IPS-11a (cell line): ENCODE results near the gene DSCAML1.

ENCODE experiments used
- H3K4me3 ChIP-seq: one replicate; pipeline ENCODE4 v1.5.1; 2013; ENCODE audit warnings: low read depth, low read length, control low read depth

Gene DSCAML1

DNA sequence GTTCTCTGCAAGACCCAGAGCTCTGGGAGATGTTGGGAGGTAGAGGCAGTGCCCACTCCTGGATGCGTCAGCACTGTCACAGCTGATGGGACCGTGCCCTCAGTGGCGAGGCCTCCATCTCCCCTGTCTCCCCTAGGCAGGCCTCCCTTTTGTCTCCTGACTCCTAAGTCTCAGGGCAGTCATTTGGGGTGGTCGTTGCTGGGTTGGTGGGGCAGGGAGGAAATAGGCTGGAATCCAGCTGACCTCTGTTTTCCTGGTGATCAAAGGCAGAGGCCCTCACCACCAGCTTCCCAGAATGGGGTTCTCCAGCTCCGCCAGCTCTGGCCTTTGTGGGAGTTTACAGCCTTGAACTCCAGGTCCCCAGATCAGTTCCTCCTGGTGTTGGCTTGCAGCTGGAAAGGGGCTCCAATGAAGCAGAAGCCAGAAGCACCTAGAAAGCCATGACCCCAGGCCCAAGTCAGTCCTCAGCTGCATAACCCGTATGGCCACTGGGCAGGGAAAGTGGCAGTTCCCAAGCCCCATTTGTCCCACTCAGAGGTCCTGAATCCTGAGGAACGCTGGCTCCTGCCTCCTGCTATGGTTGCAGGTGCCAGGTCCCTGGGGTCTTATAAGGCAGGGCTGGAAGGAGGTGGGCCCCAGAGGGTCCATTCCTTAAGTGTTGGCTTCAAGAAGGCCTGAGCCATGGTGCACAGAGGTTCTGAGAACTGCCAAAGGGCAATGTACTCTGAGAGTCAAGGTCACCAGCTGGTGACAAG is 34.8 kb upstream of the DSCAML1 start:
- H3K4me3 ChIP-seq: no peak overlapping the region

DNA sequence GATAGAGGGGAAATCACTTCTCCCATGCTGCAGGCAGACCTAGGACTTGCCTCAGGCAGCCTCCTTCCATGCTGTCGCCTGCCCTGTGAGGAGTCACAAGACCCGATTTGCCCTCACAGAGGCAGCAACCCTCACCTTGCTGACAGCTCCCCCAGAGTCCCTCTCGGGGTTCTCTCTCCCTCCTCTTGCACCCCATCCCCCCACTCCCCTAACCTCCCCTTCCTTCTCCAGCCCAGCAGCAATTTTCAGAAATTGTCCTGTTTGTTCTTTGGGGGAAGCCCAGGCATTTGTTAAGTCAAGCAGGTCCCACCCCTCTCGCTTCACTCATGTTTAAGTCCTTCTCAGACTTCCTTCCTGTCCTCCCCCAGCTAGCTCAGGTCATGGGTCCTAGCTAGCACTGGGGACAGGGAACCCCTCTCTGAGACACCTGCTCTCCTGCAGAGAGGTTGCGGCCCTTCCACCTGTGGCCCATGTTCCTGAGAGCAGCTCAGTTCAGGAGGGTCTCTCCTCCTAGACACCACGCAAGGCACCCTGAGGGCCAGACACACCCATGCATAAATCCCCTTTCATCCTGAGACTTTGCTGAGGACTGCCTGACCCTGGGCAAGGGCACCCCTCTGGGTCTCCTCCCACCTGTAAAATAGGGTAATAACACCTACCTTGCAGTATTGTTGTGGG is 33.8 kb upstream of the DSCAML1 start:
- H3K4me3 ChIP-seq: no peak overlapping the region

DNA sequence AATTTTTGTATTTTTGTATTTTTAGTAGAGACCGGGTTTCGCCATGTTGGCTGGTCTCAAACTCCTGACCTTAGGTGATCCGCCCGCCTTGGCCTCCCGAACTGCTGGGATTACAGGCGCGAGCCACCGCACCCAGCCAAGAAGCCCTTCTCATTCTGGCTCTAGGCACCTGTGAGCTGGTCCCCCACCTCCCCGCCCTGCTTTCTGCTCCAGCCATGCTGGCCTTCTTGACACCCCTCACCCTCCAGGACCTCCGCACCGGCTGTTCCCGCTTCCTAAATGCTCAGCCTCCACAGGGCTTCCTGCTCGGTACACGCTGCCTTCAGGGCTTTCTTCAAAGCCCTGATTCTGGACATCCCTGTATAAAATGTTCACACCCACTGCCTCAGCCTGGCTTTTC is 33.1 kb upstream of the DSCAML1 start:
- no peak overlapping the region for H3K4me3 ChIP-seq

GRCh38 chr11:117829369-117829725 is 32.3 kb upstream of the DSCAML1 start:
- no peak overlapping the region for H3K4me3 ChIP-seq

DNA sequence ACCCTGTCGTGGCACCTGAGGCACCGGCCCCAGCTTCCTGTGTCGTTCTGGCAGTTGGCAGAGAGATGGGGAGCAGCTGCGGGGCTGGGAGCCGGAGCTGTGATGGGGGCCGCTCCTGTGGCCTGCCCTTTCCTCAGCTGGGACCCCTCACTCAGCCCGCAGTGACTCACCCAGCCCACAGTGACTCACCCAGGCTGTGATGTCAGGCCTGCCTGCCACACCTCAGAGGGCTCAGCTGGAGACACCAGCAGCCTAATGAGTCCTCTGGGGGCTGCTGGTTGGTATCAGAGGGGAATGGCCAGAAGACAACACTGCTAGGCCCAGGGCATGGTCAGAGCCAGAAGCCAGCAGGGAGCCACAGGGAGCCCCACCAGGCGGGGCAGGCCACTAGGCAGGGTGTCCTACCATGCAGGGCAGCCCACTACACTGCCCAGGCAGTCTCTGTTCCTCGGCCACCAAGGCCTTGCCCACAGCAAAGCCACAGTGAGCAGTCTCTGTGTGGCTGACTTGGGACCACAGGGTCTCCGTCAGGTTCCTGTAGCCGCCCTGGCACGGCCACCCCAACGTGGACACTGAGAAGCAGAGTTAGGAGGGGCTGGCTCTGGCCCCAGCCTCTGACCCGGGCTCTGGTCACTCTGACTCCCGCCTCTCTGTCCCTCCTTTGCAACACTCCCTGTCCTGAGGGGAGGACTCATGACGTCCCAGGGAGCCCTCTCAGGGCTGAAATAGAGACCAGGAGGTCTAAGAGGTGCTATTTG is 31.8 kb upstream of the DSCAML1 start:
- no peak overlapping the region for H3K4me3 ChIP-seq

DNA sequence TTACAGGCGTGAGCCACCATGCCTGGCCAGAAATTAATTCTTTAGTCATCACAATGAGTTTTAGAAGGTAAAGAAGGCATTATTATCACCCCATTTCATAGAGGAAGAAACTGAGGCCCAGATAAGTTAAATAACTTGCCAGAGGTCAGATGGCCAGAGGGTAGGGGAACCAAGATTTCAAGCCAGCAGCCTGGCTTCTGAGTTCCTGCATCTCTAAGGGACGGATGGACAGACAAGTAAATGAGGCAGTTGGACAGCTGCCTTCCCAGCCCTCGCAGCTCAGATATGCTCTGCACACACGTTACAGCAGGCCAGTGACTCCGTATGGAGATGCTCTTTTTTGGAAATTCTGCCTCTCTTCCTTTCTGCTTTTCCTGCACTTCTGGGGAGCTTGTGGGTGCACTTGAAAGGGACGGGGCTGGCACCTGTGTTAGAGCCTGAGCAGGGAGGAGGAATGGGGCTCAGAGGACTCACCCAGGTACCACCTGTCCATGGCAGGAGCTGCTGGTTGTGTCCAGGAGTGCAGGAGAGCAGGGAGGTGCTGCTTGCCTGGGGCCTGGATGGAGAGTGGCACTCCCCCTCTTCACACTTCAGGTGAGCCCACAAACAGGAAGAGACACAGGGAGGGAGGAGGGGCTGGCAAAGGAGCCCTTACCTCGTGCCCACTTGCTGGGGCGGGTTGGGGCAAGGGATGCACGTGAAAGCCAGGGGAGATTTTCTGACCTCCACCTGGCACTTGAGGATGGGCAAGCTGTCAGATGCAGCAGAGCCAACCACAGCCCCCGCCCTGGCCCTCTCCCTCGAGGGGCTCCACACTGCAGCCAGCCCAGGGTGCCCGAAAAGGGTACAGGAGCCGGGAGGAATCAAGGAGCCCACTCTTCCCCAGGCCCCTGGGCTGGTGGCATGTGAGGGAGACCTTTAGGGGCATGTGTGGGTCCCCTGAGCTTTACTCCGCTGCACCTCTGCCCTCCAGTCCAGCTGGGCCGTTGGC is 30.8 kb upstream of the DSCAML1 start:
- no peak overlapping the region for H3K4me3 ChIP-seq

DNA sequence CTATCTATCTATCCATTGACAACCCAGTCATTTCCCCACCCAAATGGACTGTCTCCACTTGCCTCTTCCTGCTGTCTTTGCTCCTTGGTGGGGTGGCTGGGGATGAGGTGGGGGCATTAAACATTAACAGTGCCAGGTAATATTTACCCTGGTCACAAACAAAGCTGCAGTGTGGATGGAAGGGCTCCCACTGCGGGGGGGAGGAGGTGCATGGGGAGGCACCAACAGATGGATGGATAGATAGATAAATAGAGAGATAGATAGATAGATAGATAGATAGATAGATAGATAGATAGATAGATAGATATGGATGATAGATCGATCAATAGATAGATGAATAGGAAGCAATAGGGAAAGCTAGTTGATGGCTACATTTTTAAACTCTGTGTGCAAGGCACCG is 29.8 kb upstream of the DSCAML1 start:
- no peak overlapping the region for H3K4me3 ChIP-seq

- no peak overlapping the region for H3K4me3 ChIP-seq
Observed at GRCh38 chr11:117826190-117826570, 29.2 kb upstream of the DSCAML1 start.

DNA sequence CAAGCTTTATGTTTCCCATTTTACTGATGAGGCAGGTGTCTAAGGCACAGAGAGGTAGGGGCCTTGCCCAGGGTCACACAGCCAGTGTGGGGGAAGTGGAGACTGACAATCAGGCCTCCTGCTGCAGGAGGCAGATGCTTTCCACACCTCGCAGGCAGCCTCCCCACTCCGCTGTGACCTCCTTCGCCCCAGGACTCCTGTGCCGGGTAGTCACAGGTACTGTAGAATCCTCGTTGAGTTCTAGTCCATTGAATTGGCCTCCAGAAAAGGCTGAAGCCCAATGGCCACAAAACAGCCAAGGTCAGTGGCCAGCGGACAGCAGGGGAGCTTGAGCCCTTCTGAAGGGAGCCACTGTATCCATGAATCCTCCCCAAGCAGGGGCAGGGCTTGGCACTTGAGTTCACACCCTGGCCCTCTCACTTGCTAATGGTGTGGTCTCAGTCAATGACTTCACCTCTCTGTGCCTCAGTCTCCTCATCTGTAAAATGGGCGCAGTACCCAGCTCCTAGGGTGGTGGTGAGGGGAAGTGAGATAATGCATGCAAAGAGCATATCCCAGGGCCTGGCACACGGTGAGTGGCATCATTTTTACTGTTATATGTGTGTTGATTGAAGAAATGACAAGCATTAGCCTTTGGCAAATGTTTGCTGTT is 28.6 kb upstream of the DSCAML1 start:
- no peak overlapping the region for H3K4me3 ChIP-seq

GRCh38 chr11:117824571-117825537 is 27.8 kb upstream of the DSCAML1 start, which contains the start of gene FXYD2:
Gene FXYD2, minus strand, starts transcription at chr11:117824744. Its CDS starts 66 bp downstream, at chr11:117824678.
- H3K4me3 ChIP-seq: no peak within 1 kb of the TSS

DNA sequence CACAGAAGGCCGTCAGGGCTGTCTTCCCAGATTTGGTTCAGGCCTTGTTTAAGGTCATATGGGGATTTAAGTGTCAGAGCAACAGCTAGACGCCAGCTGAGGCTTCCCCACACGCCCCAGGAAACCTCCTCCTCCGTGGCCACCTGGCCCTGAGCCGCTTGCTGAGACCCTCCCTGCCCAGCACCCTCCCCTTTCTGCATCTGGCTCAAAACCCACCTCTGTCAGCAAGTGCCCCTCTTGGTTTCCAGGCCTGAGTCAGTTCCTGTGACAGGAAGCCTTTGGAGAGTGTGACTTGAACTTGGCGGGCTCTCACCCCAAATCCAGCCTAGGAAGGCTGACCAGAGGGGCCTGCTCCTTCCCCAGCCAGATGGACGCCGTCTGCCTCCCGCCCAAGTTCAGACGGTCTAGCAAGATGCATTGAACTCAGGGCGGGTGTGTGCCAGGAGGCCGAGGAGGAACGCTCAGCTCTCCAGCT is 27.0 kb upstream of the DSCAML1 start:
- no peak overlapping the region for H3K4me3 ChIP-seq

DNA sequence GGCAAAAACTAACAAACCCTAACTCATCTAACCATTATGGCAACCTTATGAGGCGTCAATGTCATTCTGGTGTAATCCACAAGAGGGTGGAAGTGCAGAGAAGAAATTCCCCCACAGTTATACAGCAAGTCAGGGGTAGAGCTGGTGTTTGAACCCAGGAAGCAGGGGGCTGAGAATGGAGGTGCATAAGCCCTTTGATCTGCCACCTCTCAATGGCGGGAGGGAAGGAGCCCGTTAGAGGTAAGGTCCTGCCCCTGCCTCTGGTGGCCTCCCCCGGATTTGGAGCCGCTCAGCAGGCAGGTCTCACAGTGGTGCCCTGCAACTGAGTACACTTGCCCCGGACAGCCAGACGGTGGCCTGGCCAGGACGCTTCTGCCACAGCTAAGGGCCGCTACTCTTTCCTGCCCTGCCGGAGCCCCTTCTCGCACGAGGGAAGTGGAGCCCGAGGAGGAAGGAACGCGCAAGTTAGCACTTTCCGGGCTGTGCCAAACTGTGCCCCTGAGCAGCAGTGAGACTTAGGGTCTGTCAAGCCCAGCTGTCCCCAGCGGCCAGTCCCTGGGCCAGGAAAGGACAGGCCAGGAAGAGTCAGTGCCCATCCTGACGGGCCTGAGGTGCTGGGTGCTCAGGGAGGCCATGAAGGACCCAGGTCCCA is 26.4 kb upstream of the DSCAML1 start:
- no peak overlapping the region for H3K4me3 ChIP-seq

DNA sequence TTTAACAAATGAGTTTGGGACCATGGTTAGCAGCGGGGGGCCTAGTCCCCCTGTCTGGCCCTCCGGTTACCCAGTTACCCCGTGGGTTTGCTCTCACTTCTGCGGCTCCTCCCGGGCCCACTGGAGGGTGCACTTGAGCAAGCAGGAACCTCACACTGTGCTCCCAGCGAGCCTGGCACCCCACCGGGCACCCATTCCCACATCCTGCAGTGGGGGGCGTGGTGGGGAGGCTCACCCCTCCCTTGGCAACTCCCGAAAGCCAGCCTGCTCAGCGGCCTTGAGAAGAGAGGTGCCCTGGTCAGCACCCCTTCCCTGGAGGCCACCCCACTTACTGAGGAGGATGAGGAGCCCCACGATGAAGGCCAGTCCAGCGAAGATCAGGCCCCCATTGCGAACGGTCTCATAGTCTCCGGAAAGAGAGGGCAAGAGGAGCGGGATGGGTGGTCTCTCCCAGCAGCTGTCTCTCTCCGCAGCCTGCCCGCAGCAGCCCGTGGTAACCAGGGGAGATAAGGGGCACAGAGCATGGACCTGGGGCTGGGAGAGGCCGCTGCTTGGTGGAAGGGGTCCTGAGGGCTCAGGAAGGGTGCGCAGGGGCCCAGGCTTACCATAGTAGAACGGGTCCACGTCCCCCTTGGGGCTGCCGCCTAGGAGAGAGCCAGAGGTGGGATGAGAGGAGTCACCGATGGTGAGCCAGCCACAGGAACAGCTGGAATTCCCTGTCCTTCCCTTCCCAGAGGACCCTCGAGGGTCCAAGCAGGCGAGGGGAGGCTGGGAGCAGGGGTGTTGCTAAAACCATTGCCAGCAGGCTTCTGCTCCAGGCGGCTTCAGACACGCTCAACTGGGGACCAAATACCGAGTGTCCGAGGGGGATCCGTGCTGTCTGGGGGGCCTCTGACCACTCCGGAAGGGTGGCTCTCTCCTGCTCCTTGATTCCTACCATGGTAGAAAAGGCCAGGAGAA is 25.3 kb upstream of the DSCAML1 start:
- H3K4me3 ChIP-seq: no peak overlapping the region

DNA sequence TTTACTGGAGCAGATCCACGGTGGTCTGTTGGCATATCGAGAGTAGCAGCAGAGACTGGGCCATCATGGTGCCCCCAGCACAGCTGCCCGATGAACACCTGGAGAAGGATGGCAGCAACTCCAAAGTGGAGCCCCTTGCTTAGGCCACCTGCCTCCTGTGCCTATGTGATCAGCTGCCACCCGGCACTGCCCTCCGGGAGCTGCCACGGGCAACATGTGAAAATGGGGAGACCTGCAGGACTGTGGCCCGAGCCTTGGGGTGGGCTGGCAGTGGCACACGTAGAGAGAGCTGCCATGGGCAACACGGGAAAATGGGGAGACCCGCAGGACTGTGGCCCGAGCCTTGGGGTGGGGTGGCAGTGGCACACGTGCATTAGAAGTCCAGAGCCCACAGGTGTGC is 24.4 kb upstream of the DSCAML1 start:
- H3K4me3 ChIP-seq: no peak overlapping the region

DNA sequence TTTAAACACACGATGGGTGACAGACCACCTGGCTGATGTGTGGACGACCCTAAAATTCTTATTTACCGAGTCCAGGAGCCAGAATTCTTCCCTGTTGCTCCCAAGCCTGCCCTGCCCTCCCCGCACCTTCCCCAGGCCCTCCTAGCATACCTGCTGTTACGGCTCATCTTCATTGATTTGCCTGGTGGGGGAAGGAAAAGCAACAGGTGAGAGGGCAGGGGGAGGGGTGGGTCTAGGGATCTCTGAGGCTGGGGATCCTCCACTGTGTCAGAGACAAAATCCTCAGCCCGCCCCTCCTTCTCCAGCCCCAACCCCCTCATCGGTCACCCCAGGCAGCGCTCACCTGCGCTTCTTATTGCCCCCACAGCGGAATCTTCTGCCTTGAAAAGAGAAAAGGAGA is 23.5 kb upstream of the DSCAML1 start:
- no peak overlapping the region for H3K4me3 ChIP-seq

- no peak overlapping the region for H3K4me3 ChIP-seq
Observed at GRCh38 chr11:117820071-117820470, 23.1 kb upstream of the DSCAML1 start.
